GM23338 (cell line): ENCODE results near the gene MET. TPM values are rescaled to one million over a fixed set of nuclear protein-coding genes. Genes with fewer than 3 reads are reported as not detected.

ENCODE experiments used
- ATAC-seq: fragments of 200-7000 bp; cut with Tn5 transposase; 3 replicates; pipeline ENCODE4 v1.9.1; 2020
- DNase-seq: peaks from one replicate; pipeline ENCODE4 v3.0.0-alpha.2; 2015; ENCODE audit warnings: low spot score
- H2AFZ ChIP-seq: fragments of 200-600 bp; sonication (generic); 2 replicates; pipeline ENCODE4 v1.8.0; 2016; ENCODE audit warnings: antibody characterized with exemption, mild to moderate bottlenecking, moderate library complexity
- H3F3A ChIP-seq: fragments of 200-600 bp; sonication (generic); replicated peaks from 2 replicates; pipeline ENCODE4 v1.8.0; 2017; ENCODE audit warnings: antibody characterized with exemption, mixed run types, low read depth
- H3K27ac ChIP-seq: fragments of 200-600 bp; sonication (generic); 2 replicates; pipeline ENCODE4 v1.6.1; 2016; ENCODE audit warnings: low read depth
- H3K27me3 ChIP-seq: fragments of 200-600 bp; sonication (generic); 2 replicates; pipeline ENCODE4 v1.8.0; 2016; ENCODE audit warnings: mild to moderate bottlenecking, mixed run types, moderate library complexity; ENCODE audit not compliant: insufficient read depth
- H3K36me3 ChIP-seq: fragments of 200-600 bp; sonication (generic); 2 replicates; pipeline ENCODE4 v1.8.0; 2016; ENCODE audit warnings: mild to moderate bottlenecking; ENCODE audit not compliant: insufficient read depth
- H3K4me1 ChIP-seq: fragments of 200-600 bp; sonication (generic); 2 replicates; pipeline ENCODE4 v1.8.0; 2016; ENCODE audit warnings: mild to moderate bottlenecking, moderate library complexity; ENCODE audit not compliant: insufficient read depth
- H3K4me2 ChIP-seq: fragments of 200-600 bp; sonication (generic); 2 replicates; pipeline ENCODE4 v1.7.1; 2017; ENCODE audit warnings: mixed run types
- H3K4me3 ChIP-seq: fragments of 200-600 bp; sonication (generic); 2 replicates; pipeline ENCODE4 v1.6.1; 2016; ENCODE audit warnings: mixed run types
- H3K79me2 ChIP-seq: fragments of 200-600 bp; sonication (generic); replicated peaks from 2 replicates; pipeline ENCODE4 v1.8.0; 2017; ENCODE audit warnings: mild to moderate bottlenecking; ENCODE audit not compliant: insufficient read depth
- H3K9me2 ChIP-seq: fragments of 200-600 bp; sonication (generic); 2 replicates; pipeline ENCODE4 v1.8.0; 2017; ENCODE audit not compliant: insufficient read depth
- H4K20me1 ChIP-seq: fragments of 200-600 bp; sonication (generic); replicated peaks from 2 replicates; pipeline ENCODE4 v1.8.0; 2017; ENCODE audit warnings: mild to moderate bottlenecking; ENCODE audit not compliant: insufficient read depth
- H3K27ac Mint-ChIP-seq: 2 replicates; pipeline ENCODE4 v1.8.0; 2020; ENCODE audit warnings: inconsistent platforms, mild to moderate bottlenecking, moderate library complexity, mixed read lengths
- H3K27me3 Mint-ChIP-seq: 3 replicates; pipeline ENCODE4 v1.8.0; 2022; ENCODE audit warnings: low read depth, mild to moderate bottlenecking, moderate library complexity, mixed read lengths, inconsistent platforms; ENCODE audit not compliant: insufficient read depth, poor library complexity
- H3K36me3 Mint-ChIP-seq: 3 replicates; pipeline ENCODE4 v1.8.0; 2021; ENCODE audit warnings: low read depth, mild to moderate bottlenecking, inconsistent platforms, moderate library complexity, mixed read lengths
- H3K4me1 Mint-ChIP-seq: 3 replicates; pipeline ENCODE4 v1.8.0; 2020; ENCODE audit warnings: mild to moderate bottlenecking, inconsistent platforms, mixed read lengths
- H3K4me3 Mint-ChIP-seq: 3 replicates; pipeline ENCODE4 v1.8.0; 2021; ENCODE audit warnings: moderate library complexity, mild to moderate bottlenecking, inconsistent platforms, mixed read lengths
- H3K9me3 Mint-ChIP-seq: 3 replicates; pipeline ENCODE4 v1.8.0; 2020; ENCODE audit warnings: moderate library complexity, mild to moderate bottlenecking, inconsistent platforms, mixed read lengths
- CREB1 ChIP-seq: fragments of 250-450 bp; sonication (Bioruptor Pico); IDR thresholded peaks from 2 replicates; pipeline ENCODE4 v1.5.0; 2020; ENCODE audit warnings: low read depth, mild to moderate bottlenecking, moderate library complexity
- EZH2phosphoT487 ChIP-seq: fragments of 200-600 bp; sonication (generic); IDR thresholded peaks from one replicate; pipeline ENCODE4 v1.8.1; 2018; ENCODE audit warnings: antibody characterized with exemption; ENCODE audit not compliant: unreplicated experiment
- JUNB ChIP-seq: IDR thresholded peaks from one replicate; pipeline ENCODE4 v1.6.1; 2016; ENCODE audit warnings: antibody characterized with exemption; ENCODE audit not compliant: unreplicated experiment
- NANOG ChIP-seq: IDR thresholded peaks from 2 replicates; pipeline ENCODE4 v1.6.1; 2016; ENCODE audit warnings: antibody characterized with exemption, borderline replicate concordance
- POLR2AphosphoS5 ChIP-seq: IDR thresholded peaks from 2 replicates; pipeline ENCODE4 v1.6.1; 2016; ENCODE audit warnings: antibody characterized with exemption, low read depth
- STAT1 ChIP-seq: IDR thresholded peaks from one replicate; pipeline ENCODE4 v1.6.1; 2016; ENCODE audit warnings: antibody characterized with exemption; ENCODE audit not compliant: unreplicated experiment
- ZNF114 ChIP-seq: fragments of 250-450 bp; sonication (Bioruptor Pico); IDR thresholded peaks from 2 replicates; pipeline ENCODE4 v1.5.0; 2020; ENCODE audit warnings: mild to moderate bottlenecking, moderate library complexity
- ZNF331 ChIP-seq: fragments of 250-450 bp; sonication (Bioruptor Pico); IDR thresholded peaks from 2 replicates; pipeline ENCODE4 v1.5.0; 2020; ENCODE audit warnings: low read depth, mild to moderate bottlenecking, moderate library complexity
- polyA plus RNA-seq: library from polyadenylated mRNA; unstranded; fragments of >200 nt; fragmentation: Nextera tagmentation; extraction: Ambion mirVana; gene quantifications from 2 replicates; pipeline ENCODE4 v1.2.1, GENCODE V29; 2016
- total RNA-seq: library from RNA; depleted of rRNA; stranded (reverse); fragments of >200 nt; shearing (Covaris generic); gene quantifications from 2 replicates; pipeline ENCODE4 v1.2.3, GENCODE V29; 2014
- TF ChIP-seq, protein P1 (sequence below): IDR thresholded peaks from one replicate; pipeline ENCODE4 v1.6.1; 2018; ENCODE audit warnings: antibody characterized with exemption; ENCODE audit not compliant: unreplicated experiment
- TF ChIP-seq, protein P2 (sequence below), 2 experiments: fragments of 200-600 bp in 1 of 2; sonication (generic) in 1 of 2; conservative IDR thresholded peaks; 2 replicates each; pipeline versions ENCODE4 v1.5.1 to v1.6.1; 2016 to 2017; ENCODE audit warnings: antibody characterized with exemption in 2 of 2, low read depth in 2 of 2, mild to moderate bottlenecking in 2 of 2, moderate library complexity in 1 of 2
- TF ChIP-seq, protein P3 (sequence below): fragments of 250-450 bp; sonication (Bioruptor Pico); IDR thresholded peaks from 2 replicates; pipeline ENCODE4 v1.5.0; 2020; ENCODE audit warnings: mild to moderate bottlenecking, moderate library complexity

The MET gene
- total and polyA plus RNA-seq, 2 experiments from 2014 or later, result 4.8 to 23.1 TPM

DNA sequence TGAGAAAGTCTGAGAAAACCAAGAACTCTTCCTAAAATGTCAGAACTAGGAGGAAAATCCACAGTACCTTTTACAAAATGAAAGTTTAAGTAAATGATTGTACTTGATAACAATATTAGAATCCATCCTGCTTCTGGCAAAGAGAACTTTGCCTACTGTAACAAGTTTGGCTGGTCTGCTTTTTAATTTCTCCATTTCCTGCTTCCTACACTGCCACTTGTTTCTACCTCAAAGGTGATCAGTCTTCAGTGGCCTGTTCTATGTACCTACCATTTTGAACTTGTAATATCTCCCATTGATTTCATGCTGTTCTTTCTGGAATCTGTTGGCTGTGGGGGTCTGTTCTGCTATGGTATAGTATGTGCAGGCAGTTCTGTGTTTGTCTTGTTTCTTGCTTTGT lies 157.5 kb downstream of the MET start (continued):
- TF ChIP-seq, protein P1, sequence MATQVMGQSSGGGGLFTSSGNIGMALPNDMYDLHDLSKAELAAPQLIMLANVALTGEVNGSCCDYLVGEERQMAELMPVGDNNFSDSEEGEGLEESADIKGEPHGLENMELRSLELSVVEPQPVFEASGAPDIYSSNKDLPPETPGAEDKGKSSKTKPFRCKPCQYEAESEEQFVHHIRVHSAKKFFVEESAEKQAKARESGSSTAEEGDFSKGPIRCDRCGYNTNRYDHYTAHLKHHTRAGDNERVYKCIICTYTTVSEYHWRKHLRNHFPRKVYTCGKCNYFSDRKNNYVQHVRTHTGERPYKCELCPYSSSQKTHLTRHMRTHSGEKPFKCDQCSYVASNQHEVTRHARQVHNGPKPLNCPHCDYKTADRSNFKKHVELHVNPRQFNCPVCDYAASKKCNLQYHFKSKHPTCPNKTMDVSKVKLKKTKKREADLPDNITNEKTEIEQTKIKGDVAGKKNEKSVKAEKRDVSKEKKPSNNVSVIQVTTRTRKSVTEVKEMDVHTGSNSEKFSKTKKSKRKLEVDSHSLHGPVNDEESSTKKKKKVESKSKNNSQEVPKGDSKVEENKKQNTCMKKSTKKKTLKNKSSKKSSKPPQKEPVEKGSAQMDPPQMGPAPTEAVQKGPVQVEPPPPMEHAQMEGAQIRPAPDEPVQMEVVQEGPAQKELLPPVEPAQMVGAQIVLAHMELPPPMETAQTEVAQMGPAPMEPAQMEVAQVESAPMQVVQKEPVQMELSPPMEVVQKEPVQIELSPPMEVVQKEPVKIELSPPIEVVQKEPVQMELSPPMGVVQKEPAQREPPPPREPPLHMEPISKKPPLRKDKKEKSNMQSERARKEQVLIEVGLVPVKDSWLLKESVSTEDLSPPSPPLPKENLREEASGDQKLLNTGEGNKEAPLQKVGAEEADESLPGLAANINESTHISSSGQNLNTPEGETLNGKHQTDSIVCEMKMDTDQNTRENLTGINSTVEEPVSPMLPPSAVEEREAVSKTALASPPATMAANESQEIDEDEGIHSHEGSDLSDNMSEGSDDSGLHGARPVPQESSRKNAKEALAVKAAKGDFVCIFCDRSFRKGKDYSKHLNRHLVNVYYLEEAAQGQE, result no peak
- TF ChIP-seq, protein P2, sequence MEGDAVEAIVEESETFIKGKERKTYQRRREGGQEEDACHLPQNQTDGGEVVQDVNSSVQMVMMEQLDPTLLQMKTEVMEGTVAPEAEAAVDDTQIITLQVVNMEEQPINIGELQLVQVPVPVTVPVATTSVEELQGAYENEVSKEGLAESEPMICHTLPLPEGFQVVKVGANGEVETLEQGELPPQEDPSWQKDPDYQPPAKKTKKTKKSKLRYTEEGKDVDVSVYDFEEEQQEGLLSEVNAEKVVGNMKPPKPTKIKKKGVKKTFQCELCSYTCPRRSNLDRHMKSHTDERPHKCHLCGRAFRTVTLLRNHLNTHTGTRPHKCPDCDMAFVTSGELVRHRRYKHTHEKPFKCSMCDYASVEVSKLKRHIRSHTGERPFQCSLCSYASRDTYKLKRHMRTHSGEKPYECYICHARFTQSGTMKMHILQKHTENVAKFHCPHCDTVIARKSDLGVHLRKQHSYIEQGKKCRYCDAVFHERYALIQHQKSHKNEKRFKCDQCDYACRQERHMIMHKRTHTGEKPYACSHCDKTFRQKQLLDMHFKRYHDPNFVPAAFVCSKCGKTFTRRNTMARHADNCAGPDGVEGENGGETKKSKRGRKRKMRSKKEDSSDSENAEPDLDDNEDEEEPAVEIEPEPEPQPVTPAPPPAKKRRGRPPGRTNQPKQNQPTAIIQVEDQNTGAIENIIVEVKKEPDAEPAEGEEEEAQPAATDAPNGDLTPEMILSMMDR (conservative IDR thresholded peaks at IDR 0.05; ENCODE audit: low read depth in 2 of 2), result no peak

DNA sequence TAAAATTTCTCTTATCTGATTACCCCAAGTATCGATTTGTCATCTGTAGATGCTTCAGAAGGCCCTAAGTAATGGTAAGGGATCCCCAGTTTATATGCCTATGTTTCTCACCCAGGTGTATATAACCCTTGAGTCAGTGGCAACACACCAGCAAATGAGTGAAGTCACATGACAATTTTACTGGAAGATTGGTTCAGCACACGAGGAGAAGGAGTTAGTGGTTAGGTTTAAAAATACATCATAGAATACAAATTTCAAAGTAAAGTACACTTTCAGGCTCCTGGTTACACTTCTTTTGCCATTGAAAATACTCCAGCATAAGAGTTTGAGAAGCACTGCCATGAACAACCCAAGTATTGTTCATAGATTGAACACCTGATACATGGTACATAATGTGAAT lies 160.7 kb downstream of the MET start:
- Histone ChIP-seq H2AFZ (no peak overlapping the region), H3K27me3 (no peaks in the 10 kb centered on the region), H4K20me1 (no peaks in the 10 kb centered on the region), H3F3A (no peaks in the 10 kb centered on the region), H3K4me2 (no peak overlapping the region), H3K4me1 (no peaks in the 10 kb centered on the region), H3K9me2 (no peaks in the 10 kb centered on the region), H3K4me3 (no peak overlapping the region), H3K36me3 (no peaks in the 10 kb centered on the region), H3K79me2 (no peaks in the 10 kb centered on the region), H3K27ac (no peak overlapping the region)
- Mint-ChIP-seq H3K27me3 (peaks cover 2% of the 10 kb centered on the region), H3K27ac (no peak overlapping the region), H3K4me3 (no peak overlapping the region), H3K4me1 (peaks cover 2% of the 10 kb centered on the region; the same call in 1 of the 3 replicates), H3K9me3 (no peaks in the 10 kb centered on the region), H3K36me3 (no peaks in the 10 kb centered on the region)
- no peak for DNase-seq
- ATAC-seq, result no peak
- TF ChIP-seq, protein P3, sequence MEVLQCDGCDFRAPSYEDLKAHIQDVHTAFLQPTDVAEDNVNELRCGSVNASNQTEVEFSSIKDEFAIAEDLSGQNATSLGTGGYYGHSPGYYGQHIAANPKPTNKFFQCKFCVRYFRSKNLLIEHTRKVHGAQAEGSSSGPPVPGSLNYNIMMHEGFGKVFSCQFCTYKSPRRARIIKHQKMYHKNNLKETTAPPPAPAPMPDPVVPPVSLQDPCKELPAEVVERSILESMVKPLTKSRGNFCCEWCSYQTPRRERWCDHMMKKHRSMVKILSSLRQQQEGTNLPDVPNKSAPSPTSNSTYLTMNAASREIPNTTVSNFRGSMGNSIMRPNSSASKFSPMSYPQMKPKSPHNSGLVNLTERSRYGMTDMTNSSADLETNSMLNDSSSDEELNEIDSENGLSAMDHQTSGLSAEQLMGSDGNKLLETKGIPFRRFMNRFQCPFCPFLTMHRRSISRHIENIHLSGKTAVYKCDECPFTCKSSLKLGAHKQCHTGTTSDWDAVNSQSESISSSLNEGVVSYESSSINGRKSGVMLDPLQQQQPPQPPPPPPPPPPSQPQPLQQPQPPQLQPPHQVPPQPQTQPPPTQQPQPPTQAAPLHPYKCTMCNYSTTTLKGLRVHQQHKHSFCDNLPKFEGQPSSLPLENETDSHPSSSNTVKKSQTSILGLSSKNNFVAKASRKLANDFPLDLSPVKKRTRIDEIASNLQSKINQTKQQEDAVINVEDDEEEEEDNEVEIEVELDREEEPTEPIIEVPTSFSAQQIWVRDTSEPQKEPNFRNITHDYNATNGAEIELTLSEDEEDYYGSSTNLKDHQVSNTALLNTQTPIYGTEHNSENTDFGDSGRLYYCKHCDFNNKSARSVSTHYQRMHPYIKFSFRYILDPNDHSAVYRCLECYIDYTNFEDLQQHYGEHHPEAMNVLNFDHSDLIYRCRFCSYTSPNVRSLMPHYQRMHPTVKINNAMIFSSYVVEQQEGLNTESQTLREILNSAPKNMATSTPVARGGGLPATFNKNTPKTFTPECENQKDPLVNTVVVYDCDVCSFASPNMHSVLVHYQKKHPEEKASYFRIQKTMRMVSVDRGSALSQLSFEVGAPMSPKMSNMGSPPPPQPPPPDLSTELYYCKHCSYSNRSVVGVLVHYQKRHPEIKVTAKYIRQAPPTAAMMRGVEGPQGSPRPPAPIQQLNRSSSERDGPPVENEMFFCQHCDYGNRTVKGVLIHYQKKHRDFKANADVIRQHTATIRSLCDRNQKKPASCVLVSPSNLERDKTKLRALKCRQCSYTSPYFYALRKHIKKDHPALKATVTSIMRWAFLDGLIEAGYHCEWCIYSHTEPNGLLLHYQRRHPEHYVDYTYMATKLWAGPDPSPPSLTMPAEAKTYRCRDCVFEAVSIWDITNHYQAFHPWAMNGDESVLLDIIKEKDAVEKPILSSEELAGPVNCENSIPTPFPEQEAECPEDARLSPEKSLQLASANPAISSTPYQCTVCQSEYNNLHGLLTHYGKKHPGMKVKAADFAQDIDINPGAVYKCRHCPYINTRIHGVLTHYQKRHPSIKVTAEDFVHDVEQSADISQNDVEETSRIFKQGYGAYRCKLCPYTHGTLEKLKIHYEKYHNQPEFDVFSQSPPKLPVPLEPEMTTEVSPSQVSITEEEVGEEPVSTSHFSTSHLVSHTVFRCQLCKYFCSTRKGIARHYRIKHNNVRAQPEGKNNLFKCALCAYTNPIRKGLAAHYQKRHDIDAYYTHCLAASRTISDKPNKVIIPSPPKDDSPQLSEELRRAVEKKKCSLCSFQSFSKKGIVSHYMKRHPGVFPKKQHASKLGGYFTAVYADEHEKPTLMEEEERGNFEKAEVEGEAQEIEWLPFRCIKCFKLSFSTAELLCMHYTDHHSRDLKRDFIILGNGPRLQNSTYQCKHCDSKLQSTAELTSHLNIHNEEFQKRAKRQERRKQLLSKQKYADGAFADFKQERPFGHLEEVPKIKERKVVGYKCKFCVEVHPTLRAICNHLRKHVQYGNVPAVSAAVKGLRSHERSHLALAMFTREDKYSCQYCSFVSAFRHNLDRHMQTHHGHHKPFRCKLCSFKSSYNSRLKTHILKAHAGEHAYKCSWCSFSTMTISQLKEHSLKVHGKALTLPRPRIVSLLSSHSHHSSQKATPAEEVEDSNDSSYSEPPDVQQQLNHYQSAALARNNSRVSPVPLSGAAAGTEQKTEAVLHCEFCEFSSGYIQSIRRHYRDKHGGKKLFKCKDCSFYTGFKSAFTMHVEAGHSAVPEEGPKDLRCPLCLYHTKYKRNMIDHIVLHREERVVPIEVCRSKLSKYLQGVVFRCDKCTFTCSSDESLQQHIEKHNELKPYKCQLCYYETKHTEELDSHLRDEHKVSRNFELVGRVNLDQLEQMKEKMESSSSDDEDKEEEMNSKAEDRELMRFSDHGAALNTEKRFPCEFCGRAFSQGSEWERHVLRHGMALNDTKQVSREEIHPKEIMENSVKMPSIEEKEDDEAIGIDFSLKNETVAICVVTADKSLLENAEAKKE (CRISPR knock-in tag), result no peak
- TF ChIP-seq CREB1 (CRISPR knock-in tag) (no peak), EZH2phosphoT487 (no peak), ZNF114 (no peak), POLR2AphosphoS5 (no peak), NANOG (no peak), ZNF331 (no peak), STAT1 (no peak), JUNB (no peak)
- TF ChIP-seq, protein P2 (conservative IDR thresholded peaks at IDR 0.05; ENCODE audit: low read depth in 2 of 2), result no peak
